GM18909 (cell line): Measurements from ENCODE around the gene REXO2.

Source experiments
- ATAC-seq: cut with Tn5 transposase; IDR thresholded peaks from one replicate; pipeline ENCODE4 v1.9.1; 2021; ENCODE audit warnings: mild to moderate bottlenecking; ENCODE audit not compliant: unreplicated experiment, poor library complexity

The REXO2 gene

DNA sequence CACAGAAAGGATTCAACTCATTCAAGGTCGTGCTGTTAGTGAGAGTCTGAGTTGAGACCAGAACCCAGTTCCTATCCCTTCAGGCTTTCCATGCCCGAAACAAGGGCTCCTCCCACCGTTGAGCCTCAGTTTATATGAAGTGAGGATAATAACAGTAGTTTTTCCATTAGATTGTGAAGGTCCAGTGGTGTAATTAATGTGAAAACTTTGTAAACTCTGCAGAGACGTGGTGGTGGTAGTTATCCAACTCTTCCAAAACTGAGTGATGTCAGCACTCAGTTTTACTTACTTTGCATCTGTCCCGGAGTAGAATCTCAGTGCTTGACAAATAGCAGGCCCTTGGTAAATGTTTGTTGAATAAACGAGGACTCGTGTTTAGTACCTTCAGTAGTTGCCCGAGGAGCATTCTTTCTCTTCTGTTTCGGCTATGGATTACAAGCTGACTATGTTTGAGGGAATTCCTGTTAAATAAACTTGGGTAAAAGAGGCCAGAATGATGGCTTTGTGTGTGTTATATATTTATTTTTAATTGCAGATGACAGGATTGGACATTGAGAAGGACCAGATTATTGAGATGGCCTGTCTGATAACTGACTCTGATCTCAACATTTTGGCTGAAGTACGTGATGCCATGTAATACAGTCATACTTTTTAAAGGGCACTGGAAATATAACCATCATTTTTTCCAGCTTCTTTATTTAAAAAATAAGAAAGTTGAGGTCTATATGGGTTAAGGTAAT, 1.0 kb downstream of the REXO2 start:
- ATAC-seq: no peak

GRCh38 chr11:114440971-114441763, 1.9 kb downstream of the REXO2 start:
- no peak for ATAC-seq

DNA sequence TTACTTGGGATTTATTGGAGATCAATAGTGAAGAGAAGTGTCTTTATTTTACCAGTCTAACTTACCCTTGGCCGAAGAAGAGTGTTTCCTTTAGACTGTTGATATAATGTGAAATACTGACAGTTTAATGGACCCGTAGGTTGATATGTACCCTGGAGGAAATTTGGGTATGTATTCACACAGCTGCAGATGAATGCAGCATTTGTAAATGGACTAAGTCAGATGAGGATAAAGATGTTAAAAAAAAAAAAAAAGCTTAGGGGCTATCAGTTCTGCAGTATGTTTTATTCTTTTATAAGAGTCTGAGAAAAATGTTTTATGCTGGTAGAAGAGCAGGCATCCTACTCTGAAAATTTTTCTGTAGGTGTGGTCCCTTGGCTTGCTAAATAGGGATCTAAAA, 2.7 kb downstream of the REXO2 start:
- no peak for ATAC-seq

DNA sequence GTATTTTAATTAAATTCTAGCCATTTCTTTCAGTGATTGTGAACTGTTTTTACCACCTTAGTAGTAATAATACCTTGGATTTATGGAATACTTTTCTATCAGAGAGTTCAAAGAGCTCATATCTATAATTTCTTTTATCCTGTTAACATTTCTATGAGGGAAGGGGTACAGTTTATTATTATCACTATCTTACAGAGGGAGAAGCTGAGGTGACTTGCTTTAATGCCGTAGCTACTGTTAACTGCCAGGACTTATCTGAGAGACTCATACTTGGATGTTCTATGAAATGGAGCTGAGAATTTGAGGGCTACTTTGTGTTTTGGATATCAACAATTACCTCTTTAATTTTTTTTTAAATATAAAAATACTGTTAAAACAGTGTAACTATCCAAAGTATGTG, 3.3 kb downstream of the REXO2 start:
- no peak for ATAC-seq

GRCh38 chr11:114447444-114447843, 8.2 kb downstream of the REXO2 start:
- no peak for ATAC-seq

- ATAC-seq: no peak
Measured at GRCh38 chr11:114447892-114448291, 8.6 kb downstream of the REXO2 start.

GRCh38 chr11:114448749-114449482, 9.6 kb downstream of the REXO2 start:
- ATAC-seq: no peak

GRCh38 chr11:114449845-114450244, 10.6 kb downstream of the REXO2 start:
- ATAC-seq: no peak

DNA sequence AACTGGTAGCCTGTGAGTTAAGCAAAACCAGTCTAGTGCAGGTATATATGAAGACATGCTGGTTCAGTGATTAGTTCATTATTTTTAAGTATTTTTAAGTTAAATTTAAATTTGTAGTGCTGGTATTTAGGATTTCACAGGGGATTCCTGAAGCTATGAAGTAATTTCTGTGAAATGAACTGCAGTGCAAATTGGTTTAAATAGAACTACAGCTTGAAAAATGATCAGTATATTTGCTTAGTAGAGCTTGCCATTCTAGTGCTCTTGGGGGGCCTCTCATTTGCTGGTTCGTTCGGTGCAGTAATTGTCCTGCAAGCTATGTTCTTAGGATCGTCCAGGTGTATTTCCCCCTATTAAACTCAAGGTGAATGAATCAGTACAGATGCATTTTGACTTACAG, 13.1 kb downstream of the REXO2 start:
- ATAC-seq: no peak

GRCh38 chr11:114463999-114464398, 24.7 kb downstream of the REXO2 start:
- no peak for ATAC-seq

DNA sequence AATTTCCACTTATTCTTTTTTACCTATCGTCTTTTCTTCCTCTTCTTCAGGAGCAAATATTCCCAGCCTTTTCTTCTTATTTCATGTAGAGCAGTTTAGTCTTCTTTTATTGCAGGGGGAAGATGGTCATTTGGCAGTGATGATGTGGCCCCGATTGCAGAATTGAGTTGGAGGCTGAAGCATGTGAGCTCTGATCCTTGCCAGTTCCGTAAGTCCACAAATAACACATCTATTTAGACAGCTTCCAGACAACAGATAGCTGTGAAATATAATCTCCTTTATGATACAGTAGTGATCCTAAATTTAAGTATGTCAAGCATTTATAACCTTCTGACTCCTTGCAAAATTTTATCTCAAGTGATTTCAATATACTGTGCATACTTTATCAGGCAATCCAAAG, 27.5 kb downstream of the REXO2 start:
- ATAC-seq: no peak

GRCh38 chr11:114472661-114473060, 33.4 kb downstream of the REXO2 start:
- ATAC-seq: no peak

GRCh38 chr11:114478001-114478410, 38.7 kb downstream of the REXO2 start:
- ATAC-seq: no peak

DNA sequence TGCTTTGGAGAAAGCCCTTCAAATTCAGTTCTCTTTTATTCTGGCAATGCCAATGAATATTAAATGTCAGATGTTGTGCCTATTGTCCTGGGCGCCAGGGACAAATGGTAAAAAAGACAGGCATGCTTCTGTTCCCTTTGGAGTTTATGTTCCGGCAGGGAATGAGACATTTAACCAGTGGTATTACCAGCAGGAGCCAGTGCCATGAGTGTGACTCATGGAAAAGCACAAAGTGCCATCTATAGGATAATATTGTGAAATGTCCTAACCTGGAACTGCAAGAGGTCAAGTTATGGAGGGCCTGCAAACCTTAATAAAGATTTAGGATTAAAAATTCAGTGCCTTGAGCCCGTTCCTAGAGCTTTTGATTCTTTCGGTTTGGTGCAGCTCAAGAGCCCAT, 39.5 kb downstream of the REXO2 start:
- no peak for ATAC-seq

DNA sequence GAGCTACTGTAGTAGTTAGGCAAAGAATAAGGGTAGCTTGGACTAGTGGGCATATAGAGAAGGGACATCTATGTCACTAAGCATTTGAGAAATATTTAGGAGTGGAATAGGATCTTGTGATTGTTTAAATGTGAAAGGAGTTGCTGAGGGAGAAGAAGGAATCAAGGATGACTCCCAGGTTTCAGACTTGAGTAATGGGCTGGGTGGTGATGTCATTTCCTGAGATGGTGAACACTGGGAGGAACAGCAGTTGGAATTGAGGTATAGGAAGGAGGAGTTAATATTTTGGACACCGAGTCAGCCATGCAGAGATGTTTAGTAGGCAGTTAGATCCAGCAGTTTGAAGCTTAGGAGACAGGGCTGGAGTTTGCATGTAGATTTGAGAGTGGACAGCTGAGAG, 40.1 kb downstream of the REXO2 start:
- ATAC-seq: no peak

- no peak for ATAC-seq
Measured at GRCh38 chr11:114482114-114482513, 42.8 kb downstream of the REXO2 start.

- ATAC-seq: no peak
Measured at GRCh38 chr11:114483929-114484328, 44.7 kb downstream of the REXO2 start.

- no peak for ATAC-seq
Measured at GRCh38 chr11:114496915-114497314, 57.6 kb downstream of the REXO2 start.

GRCh38 chr11:114499756-114500155, 60.5 kb downstream of the REXO2 start:
- no peak for ATAC-seq
